Measurements from ENCODE around the gene C5AR1.
A peak's percentile ranks its signal among the peaks of the same experiment; 100 is the strongest.
"Not testable (repeated sequence)": the region's sequence is repeated elsewhere in the genome, so short reads cannot be mapped to it uniquely, and the experiment has no call there.

Gene C5AR1

DNA sequence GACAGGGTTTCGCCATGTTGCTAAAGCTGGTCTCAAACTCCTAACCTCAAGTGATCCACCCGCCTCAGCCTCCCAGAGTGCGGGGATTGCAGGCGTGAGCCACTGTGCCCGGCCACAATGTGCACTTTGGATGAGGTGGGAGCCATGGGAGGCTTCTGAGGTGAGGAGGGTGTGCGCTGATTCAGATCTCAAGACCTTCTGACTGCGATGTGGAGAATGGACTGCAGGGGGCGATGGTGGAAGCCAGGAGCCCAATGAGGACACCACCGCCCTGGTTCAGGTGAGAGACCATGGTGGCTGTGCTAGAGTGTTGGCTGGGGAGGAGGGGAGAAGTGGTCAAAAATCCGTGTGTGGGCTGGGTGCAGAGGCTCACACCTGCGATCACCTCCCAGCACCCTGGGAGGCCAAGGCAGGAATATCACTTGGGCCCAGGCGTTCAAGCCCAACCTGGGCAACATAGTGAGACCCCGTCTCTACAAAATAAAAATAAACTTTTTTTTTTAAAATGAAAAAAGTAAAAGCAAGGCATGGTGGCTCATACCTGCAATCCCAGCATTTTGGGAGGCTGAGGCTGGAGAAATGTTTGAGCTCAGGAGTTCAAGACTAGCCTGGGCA is 29.4 kb upstream of the C5AR1 start:
- DNase-seq, result no peak
- Histone ChIP-seq H3K4me3 (ENCODE audit: low read depth, low read length) (no peak overlapping the region), H3K27ac (no peak overlapping the region), H3K36me3 (replicated peaks) (no peaks in the 10 kb centered on the region), H3K27me3 (replicated peaks) (no peaks in the 10 kb centered on the region)
- TF ChIP-seq, protein P1, sequence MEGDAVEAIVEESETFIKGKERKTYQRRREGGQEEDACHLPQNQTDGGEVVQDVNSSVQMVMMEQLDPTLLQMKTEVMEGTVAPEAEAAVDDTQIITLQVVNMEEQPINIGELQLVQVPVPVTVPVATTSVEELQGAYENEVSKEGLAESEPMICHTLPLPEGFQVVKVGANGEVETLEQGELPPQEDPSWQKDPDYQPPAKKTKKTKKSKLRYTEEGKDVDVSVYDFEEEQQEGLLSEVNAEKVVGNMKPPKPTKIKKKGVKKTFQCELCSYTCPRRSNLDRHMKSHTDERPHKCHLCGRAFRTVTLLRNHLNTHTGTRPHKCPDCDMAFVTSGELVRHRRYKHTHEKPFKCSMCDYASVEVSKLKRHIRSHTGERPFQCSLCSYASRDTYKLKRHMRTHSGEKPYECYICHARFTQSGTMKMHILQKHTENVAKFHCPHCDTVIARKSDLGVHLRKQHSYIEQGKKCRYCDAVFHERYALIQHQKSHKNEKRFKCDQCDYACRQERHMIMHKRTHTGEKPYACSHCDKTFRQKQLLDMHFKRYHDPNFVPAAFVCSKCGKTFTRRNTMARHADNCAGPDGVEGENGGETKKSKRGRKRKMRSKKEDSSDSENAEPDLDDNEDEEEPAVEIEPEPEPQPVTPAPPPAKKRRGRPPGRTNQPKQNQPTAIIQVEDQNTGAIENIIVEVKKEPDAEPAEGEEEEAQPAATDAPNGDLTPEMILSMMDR (IDR thresholded peaks at IDR 0.05; ENCODE audit: low read depth, low read length, missing control alignments), result peak; percentile 71
- in situ Hi-C loops (cut with HindIII; ENCODE audit: low pct_ligation_motif_present, low sequenced_read_pairs), result no loop called here

DNA sequence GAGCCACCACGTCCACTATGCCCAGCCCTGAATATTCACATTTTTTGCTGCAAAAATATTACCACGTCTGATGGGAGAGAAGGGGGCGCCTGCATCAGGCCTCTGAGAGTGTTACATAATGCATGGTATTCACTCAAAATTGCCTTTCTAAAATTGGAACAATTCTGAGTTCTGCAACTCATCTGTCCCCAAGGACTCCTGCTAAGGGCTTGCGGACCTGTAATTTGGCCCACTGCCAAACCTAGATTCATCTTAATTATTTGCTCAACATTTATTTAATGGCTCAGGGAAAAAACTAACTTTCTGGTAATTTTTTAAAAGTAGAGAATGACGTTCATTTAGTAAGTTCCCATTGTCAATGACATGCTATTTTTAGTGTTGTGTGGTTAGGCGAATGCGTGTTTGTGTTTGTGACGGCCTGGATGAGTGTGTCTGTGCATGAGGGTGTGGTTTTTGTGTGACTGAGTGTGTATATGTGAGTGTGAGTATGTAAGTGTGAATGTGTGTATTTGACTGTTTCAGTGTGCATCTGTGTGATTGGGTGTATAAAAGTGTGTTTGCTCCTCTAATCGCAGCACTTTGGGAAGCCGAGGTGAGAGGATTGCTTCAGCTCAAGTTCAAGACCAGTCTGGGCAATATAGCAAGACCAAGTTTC is 26.1 kb upstream of the C5AR1 start:
- Histone ChIP-seq H3K27ac (no peak overlapping the region), H3K36me3 (replicated peaks) (no peaks in the 10 kb centered on the region), H3K27me3 (replicated peaks) (no peaks in the 10 kb centered on the region), H3K4me3 (ENCODE audit: low read depth, low read length) (no peak overlapping the region)
- TF ChIP-seq, protein P1 (IDR thresholded peaks at IDR 0.05; ENCODE audit: low read depth, low read length, missing control alignments), result no peak
- in situ Hi-C loops (cut with HindIII; ENCODE audit: low pct_ligation_motif_present, low sequenced_read_pairs), result no loop called here
- DNase-seq, result no peak

- peak; percentile 61 for DNase-seq
- TF ChIP-seq, protein P1 (IDR thresholded peaks at IDR 0.05; ENCODE audit: low read depth, low read length, missing control alignments), result peak; percentile 81
- in situ Hi-C loops (cut with HindIII; ENCODE audit: low pct_ligation_motif_present, low sequenced_read_pairs), result no loop called here
- no peaks in the 10 kb centered on the region for H3K27me3 ChIP-seq (replicated peaks)
- H3K36me3 ChIP-seq (replicated peaks), result no peaks in the 10 kb centered on the region
- no peak overlapping the region for H3K27ac ChIP-seq
- no peak overlapping the region for H3K4me3 ChIP-seq (ENCODE audit: low read depth, low read length)
These were observed 25.2 kb upstream of the C5AR1 start for GRCh38 chr19:47284324-47284899.

GRCh38 chr19:47296036-47296435 is 13.6 kb upstream of the C5AR1 start:
- Histone ChIP-seq H3K36me3 (replicated peaks) (no peaks in the 10 kb centered on the region), H3K27ac (no peak overlapping the region), H3K27me3 (replicated peaks) (no peaks in the 10 kb centered on the region), H3K4me3 (ENCODE audit: low read depth, low read length) (no peak overlapping the region)
- in situ Hi-C loops (cut with HindIII; ENCODE audit: low pct_ligation_motif_present, low sequenced_read_pairs), result no loop called here
- TF ChIP-seq, protein P1 (IDR thresholded peaks at IDR 0.05; ENCODE audit: low read depth, low read length, missing control alignments), result peak; percentile 77
- peak; percentile 70 for DNase-seq

DNA sequence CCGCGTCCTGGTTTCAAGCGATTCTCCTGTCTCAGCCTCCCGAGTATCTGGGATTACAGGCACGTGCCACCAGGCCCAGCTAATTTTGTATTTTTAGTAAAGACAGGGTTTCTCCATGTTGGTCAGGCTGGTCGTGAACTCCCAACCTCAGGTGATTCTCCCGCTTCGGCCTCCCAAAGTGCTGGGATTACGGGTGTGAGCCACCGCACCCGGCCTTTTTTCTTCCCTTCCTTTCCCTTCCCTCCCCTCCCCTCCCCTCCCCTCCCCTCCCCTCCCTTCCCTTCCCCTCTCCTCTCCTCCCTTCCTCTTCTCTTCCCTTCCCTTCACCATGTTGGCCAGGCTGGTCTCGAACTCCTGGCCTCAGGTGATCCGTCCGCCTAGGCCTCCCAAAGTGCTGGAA is 8.8 kb upstream of the C5AR1 start:
- H3K4me3 ChIP-seq (ENCODE audit: low read depth, low read length); H3K27me3 ChIP-seq (replicated peaks); H3K27ac ChIP-seq; DNase-seq; H3K36me3 ChIP-seq (replicated peaks); in situ Hi-C loops (cut with HindIII; ENCODE audit: low pct_ligation_motif_present, low sequenced_read_pairs): not testable (repeated sequence)

- Histone ChIP-seq H3K27ac (no peak overlapping the region), H3K27me3 (replicated peaks) (no peaks in the 10 kb centered on the region), H3K36me3 (replicated peaks) (no peaks in the 10 kb centered on the region), H3K4me3 (ENCODE audit: low read depth, low read length) (no peak overlapping the region)
- TF ChIP-seq, protein P1 (IDR thresholded peaks at IDR 0.05; ENCODE audit: low read depth, low read length, missing control alignments), result no peak
- in situ Hi-C loops (cut with HindIII; ENCODE audit: low pct_ligation_motif_present, low sequenced_read_pairs), result no loop called here
- DNase-seq, result no peak
These were observed 7.4 kb upstream of the C5AR1 start for GRCh38 chr19:47302249-47302648.
